GM19395 (cell line): Measurements from ENCODE around the gene PXYLP1.

Experiments used
- ATAC-seq: cut with Tn5 transposase; IDR thresholded peaks from one replicate; pipeline ENCODE4 v1.9.1; 2021; ENCODE audit warnings: mild to moderate bottlenecking, moderate library complexity; ENCODE audit not compliant: unreplicated experiment

The PXYLP1 gene

DNA sequence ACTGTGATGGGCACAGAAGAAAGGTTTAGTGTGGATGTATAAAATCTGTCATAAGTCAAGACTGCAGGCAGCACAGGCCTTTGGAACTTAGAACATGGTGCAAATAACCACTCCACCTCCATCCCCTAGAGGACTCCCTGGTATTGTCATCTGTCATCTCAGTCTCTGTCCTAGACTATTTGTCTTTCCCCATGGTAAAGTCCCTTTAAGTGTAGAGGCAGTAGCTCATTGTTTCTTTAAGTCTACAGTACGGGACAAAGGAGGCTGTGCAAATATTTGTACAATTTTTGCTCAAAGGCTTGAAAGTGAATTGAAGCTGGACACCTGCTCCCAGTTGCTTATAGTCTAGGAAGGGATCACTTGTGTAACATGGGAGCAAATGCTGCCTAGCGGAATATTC lies 3.2 kb upstream of the PXYLP1 start:
- ATAC-seq = no peak

DNA sequence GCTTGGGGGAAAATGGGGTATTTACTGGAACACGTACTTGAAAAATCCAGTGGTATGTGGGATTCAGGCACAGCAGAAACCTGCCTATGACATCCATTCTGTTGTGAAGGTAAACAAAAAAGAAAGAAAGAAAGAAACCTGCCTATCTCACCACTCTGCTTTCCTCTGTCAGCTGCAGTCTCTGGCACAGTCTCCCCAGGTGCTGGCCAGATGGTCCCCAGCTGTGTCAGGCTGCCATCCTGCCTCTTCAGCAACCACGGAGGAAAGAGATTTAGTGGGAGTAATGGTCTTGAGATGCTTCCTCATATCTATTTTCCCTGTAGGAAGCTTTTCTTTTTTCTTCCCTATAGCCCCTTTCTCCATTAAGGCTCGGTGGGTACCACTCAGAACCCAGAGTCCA lies 2.5 kb upstream of the PXYLP1 start:
- no peak for ATAC-seq

DNA sequence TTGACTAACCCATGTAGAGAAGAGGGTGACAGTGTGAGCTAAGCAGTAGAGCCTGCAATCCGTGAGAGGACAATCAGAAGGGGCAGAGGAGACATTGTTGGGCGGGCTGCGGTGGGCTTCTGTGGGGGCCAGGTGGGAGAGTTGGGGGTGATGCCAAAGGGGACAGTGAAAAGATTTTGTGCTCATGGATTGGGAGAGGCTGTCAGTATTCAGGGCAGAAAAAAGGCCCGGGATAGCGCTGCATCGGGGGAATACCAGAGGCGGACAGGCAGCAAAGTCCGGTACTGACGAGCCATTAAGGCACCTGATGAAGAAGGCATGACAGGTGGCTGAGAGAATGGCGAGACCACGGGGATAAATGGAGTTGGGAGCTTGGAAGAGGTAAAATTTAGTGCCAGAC lies 1.3 kb upstream of the PXYLP1 start:
- ATAC-seq = no peak

DNA sequence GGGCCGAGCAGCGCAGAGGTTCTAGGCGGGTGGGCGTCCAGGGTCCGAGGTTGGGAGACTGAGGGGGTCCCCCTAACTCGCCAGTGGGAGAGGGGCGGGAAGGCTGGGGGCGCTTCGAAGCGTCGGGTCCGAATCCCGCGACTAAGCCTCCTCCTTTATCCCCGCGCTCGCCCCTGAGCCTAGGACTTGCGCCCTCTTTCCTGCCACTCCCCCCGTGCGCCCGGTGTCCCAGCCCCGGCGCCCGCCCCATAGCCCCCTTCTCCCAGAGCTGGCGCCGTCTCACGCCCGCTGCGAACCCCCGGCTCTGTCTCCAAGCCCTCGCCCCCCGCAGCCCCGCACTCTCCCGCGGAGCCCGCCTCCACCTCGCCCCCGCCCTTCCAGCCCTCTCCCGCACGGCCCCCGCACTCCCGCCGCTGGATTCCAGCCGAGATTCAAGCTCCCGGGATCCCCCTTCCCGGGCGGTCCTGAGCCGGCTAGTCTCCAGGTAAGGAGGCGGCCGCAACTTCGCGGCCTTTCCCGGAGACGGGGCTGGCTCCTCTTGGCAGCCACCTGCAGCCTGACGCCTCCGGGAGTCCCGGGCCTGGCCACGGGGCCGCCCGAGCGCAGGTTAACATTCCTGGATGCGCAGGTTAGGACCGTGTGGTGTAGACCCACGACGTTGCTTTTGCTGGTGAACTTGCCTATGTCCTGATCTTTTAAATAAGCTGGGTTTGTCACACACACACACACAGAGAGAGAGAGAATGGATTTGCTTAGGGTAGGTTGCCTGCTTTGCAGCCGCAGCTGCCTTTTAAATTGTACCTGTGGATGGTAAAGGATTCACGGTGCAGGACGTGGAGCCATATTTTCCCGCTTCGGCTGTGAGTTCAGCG lies 563 bp downstream of the PXYLP1 start:
- ATAC-seq = peak; percentile 16

DNA sequence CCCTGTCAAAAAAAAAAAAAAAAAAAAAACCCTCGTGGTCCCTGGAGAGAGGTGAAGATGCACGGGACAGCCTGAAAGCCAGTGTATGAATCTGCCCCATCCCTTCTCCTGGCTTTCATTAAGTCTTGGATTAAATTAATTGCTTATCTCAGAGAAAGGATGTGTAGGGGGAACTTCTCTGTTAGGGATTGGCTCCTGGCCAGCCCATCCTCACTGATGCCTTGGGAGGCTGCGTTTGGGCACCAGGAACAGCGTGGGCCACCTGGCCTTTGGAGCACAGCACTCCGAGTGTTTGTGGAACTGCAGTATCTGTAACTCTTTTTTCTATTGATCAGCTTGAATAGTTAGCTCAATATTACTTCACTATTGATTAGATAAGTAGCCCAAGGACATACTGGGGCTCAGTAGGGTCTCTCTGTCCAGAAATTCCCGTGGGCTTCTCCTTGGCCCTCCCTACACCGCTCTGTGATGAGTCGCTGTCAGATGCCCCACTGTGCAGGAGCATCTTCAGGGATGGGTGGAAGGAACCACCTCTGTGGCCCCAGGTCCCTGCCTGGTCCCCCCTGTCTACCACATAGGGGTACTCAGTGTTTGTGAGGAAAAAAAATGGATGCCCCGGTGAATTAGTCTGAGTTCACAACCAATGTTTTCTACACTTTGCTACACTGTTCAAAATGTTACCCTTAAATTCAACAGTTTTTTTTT lies 2.0 kb downstream of the PXYLP1 start:
- ATAC-seq = no peak

DNA sequence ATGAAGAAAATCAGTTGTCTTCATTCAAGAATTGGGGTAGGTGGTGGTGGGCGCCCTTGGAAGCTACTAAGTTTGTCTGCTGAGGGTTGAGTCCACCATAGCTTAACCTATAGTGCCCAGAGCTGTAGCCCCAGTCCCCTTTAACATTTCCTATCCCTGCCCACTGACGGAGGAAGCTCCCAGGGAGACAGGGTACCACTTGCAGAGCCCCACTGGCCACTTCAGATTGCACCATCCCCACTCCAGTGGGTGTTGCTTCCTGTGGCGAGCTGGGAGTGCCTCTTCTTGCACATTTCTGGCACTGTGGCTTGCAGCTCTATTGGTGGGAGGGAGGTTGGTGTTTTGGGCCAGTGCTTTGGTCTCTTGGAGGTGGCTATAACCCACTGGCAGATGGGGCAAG lies 2.7 kb downstream of the PXYLP1 start:
- no peak for ATAC-seq

DNA sequence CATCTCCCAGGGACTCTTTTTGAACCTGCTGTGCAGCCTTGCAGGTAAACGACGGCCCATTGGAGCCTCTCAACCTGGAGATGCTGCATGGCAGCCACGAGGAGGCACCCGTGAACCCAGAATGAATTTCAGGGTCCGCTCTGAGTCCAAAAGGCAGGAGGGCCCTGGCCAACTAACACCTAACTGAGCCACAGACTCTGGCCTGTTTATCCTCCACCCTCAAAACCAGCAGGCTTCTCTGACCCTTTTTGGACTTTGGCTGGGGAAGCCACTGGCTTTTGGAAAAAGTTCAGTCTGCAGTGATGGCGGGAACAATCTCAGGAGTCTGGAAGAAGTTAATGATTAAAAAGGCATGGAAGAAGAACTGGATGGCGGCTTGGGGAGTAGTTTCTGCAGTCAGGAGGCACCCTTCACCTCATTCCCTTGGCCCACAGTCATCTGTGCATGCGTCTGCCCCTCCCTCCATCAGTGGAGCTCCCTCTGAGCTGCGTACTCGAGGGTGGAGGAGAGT lies 4.1 kb downstream of the PXYLP1 start:
- no peak for ATAC-seq

DNA sequence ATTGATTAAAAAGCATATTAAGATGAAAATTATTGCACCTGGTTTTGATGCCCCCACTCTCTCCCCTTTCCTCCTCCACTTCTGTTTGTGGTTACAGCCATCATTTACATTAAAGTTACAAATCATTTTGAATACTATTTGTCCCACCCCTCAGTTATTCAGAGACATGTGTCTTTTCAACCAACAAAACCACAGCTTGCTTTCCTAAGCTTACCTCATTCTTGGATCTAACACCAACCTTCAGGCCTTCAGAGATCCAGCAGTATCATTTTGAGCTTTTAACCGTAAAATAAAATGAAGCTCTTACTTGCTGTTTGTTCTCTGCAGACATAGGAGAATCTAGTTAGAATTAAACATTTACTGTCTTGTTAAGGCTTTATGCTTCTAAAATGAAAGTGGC lies 4.7 kb downstream of the PXYLP1 start:
- ATAC-seq = no peak

DNA sequence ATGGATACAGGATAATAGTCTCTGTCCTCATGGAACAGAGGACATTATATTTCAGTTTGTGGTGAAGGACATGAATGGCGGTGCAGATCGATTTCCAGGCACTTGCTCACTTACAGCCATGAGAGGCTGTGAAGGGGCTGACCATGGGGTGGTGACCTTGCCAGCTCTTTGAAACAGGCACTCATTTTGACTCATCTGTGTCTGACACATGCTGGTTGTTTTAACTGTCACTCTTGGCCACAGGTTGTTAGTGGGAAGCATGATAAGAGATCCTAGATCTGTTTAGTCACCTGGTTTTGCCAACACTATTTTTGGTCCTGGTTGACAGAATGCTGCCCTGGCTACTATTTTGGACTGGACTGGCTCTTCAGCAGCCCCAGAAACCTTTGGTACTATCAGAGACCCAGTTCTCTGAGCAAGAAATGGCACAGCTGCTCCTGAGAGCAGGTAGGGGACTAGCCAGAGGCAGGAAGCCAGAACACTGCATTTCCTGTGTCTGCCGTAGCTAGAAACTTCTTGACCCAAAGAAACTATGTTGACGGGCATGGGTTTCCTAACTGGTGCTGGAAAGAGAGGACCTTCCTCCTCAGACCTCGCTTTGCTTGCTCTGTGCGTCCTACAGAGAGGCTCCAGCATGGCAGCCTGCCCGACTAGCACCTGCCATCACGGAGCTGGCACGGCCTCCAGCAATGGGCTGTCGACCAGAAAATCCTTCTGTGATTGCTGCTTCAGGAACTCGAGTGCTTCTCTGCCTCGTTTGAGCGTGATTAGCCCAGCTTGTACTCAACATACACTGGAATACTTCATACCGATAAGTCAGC lies 6.3 kb downstream of the PXYLP1 start:
- ATAC-seq = no peak

DNA sequence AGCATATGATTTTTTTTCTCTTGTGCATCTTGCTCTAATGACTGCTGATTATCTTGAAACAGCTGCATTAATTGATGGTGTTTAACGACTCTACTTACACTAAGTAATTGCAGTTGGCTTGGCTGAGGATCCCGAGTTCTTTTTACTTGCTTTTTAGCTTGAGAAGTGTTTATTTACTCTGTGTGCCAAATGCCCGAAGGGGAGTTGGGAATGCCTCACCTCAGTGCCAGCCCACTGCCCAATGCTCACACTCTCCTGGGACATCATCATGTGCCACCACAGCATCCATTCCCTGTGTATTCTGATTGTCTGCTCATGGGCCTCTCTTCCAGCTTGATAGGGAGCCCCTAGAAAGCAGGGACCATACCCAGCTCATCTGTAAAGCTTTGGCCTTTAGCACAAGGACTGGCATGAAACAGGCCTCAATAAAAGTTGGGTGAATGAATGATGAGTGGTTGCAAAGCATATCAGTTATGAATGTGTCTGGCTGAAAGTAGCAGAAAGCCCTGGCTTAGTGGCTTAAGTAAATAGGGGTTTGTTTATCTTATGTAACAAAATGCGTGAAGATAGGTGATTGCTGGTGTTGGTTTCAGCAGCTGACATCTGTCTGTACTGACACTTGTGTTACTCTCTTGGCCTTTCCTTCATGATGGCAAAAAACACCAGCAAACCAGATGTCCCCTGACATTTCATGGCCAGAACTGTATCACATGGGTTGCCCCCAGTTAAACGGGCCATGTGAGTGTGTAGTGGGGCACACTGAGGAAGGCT lies 8.1 kb downstream of the PXYLP1 start:
- no peak for ATAC-seq

DNA sequence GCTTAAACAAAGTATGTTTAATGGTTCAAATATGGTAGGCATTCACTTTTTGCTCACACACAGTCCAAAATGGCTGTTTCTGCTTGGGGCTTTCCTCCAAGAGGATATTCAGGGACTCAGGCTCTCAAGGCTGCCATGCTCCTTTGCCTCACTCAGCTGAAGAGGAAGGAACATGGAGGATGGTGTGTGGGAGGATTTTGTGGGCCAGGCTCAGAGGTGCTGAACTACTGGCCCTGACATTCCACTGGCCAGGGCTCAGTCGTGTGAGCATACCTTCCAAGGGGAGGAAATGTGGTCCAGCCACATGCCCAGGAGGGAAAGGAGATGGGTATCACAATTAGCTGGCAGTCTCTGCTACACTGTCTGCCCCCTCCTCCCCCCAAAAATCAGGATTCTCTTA lies 8.7 kb downstream of the PXYLP1 start:
- no peak for ATAC-seq

DNA sequence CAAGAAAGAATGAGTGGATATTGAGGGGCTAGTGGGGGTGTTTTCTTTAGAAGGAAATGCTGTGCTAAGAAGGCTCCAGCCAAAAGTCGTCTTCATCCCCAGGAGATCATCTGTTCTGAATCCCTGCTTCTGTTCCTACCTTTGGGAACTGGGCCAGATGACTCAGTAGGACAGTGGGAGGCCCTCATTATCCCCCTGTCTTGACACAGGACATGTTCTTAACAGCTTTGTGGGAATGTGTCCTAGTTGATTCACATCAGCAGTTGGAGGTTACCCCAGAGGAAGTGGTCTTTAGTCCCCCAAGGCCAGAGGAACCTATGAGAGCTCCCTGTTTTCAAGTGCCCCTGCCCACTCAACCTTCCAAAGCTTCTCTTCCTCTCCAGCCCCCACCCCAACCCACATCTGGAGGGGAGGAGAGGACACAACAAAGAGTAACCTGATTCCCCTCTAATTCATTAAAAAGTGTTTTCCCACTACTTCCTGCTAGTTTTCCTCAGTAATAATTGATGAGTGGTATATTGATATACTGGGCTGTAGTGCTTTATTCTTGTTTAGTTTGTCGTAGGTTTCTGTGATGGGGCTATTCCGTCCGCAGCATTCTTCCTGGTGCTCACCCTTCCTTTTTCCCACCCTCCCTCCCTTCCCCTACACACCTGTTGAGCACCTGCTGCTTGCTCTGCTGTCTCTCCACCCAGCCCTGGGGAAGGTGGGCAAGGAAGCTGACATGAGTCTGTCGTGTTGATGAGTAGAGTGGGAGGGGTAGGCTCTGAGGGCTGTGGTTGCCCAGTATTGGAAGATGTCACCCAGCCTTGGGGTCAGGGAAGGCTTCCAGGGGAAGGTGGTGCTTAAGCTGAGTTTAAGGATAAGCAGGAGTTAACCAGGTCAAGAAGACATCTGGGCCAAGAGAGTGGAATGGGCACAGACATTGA lies 9.3 kb downstream of the PXYLP1 start:
- no peak for ATAC-seq

DNA sequence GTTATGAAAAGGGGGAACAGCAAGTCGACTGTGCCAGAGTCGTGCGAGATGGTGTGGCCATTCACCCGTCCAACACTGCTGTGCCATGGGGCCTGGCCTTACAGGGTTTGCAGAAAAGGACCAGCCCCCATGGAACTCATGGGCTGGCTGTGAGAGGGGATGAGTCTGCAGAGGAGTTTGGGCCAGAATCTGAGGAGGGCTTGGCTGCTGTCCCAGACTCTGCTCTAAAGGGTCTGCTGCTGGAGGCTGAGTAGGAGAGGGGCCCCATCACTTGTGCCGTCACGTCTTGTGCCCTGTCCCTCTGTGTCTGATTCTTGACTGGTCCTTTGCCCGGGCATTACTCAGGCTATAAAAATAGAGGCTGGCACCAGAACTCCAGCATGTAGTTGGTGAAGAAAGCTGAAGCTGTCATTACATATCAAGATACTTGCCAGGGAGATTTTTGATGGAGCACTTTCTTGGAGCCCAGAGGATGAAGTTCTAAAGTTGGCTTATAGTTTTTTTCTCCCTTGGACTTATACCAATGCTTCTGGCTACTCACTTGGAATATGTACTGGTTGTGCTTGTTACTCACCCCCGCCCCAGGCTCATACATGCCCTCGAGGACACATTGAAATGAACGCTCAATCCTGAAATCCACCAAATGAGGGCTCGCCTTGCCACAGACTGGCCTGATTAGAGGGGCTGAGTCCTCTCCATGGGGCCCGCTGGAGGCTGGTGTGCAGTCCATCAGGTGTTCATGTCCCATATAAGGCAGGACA lies 10.2 kb downstream of the PXYLP1 start:
- no peak for ATAC-seq

DNA sequence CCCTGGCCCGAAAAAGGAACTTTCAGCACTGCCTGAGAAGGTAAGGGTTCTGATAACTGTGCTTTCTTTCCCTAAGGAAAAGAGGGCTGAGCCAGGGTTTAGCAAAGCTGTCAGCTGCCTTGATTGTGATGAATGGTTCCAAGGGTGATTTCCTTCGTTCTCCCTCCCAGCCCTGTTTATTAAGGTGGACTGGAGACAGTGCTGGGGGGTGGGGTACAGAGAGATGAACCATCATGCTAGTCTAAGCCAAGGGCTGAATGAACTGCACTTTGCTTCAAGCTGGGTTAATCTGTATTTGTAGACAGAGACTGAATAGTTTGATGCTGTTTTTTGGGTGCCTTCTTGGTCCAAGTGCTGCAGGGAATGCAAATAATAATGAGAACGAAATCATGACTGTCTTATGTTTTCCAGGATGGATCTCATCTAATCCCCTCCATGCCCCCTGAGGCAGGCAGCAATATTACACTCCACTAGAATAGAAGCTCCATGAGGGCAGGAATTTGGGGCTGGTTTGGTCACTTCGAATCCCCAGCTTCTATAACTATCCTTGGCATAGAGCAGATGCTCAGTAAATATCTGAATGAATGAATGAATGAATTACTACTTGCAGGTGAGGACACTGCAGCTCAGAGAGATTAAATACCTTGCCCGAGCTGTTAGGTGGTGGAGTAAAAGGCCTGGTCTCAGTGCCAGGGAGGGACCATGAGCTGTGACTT lies 10.9 kb downstream of the PXYLP1 start:
- no peak for ATAC-seq

DNA sequence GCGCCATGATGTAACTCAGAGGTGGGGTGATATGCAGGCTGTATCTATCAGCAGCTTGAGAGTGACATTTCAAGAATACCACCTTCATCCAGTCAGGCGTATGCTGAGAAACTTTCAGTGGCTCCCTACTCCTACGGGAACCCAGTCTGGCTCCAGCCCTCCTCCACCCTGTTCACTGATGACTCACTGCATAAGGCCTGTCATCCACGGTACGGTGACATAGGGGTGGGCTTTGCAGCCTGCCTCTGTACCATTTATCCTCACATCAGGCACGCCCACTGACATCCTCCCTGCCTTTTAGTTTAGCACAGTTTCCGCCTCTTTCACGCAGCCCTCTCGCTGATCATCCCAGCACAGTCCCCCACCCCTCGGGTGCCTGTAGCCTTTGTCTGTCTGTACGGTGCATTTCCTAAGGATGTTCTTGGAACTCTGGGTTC lies 11.7 kb downstream of the PXYLP1 start:
- ATAC-seq = no peak

DNA sequence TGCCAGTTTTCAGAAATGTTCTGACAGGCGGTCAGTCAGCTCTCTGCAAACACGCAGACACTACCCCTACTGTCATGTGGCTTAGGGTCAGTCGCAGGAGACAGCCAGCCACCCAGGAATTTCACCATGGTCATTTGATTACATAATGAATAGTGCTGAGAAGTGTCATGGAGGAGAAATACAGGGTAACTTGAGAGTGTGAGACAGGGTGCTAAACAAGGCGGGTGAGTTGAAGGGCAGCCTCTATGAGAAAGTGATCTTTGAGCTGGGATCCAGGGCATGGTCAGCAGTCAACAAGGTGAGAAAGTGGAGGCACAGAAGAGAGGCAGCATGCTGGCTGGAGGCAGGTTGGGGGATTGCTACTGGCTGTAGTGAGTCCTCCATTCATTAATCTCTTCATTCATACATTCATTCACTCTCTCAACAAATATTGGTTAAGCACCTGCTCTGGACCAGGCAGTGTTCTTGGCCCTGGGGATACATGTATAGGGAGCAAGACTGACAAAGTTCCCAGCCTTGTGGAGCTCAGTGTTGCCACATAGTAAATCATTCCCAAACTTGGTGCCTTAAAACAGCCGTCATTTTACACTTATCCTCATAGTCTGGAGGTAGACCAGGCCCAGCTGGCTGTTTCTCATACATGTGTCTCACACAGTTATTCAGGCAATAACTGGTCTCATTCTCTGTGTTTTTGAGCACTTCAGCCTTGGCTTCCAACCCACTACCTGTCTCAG lies 14.8 kb downstream of the PXYLP1 start:
- no peak for ATAC-seq

DNA sequence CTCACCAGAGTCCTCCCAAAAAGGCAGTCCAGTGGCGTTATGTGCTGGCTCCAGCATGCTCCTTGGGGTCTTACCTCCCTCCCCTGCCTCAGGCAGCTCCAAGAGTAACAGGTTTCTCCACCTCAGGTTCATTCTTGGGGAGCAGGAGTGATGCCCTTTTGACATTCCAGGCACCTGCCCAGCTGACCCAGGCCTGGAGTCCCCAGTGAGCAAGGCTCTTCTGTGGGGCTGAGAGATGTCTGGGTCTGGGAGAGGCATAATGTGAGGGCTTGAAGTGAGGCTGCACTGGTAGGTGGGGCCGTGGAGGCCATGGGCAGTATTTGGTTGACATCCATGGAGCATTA lies 15.3 kb downstream of the PXYLP1 start:
- no peak for ATAC-seq

DNA sequence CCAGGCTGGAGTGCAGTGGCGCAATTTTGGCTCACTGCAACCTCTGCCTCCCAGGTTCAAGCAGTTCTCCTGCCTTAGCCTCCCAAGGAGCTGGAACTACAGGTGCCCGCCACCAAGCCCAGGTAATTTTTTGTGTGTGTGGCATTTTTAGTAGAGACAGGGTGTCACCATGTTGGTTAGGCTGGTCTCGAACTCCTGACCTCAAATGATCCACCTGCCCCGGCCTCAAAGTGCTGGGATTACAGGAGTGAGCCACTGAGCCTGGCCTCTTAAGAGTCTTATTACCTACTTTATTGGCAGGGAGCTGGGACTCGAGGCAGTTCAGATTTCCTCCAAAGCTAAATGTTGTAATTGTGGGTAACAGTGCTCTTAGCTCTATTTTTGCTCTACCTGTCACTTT lies 16.4 kb downstream of the PXYLP1 start:
- no peak for ATAC-seq
